ENCODE results near the gene APBA2. TPM values are rescaled to one million over a fixed set of nuclear protein-coding genes. Genes with fewer than 3 reads are reported as not detected.

The APBA2 gene
- total and polyA plus RNA-seq, 2 of the 13 experiments (the other 11 are each of a cell fraction or from before 2014, with no cell fraction given), result 0.62 to 2.3 TPM

- TF ChIP-seq NFE2 (CRISPR knock-in tag; IDR thresholded peaks at IDR 0.05), result no peak
- no peak for TF ChIP-seq BCL6 (CRISPR knock-in tag; IDR thresholded peaks at IDR 0.05)
- TF ChIP-seq MYNN (CRISPR knock-in tag; IDR thresholded peaks at IDR 0.05; ENCODE audit: low read depth), result no peak
- TF ChIP-seq ZNF446 (CRISPR knock-in tag; IDR thresholded peaks at IDR 0.05), result no peak
- TF ChIP-seq RBAK (CRISPR knock-in tag; IDR thresholded peaks at IDR 0.05), result no peak
- no peak overlapping the region for H3K9ac ChIP-seq (ENCODE audit: insufficient read depth, low read depth, low read length)
- no peaks in the 10 kb centered on the region for H3K36me3 ChIP-seq (replicated peaks in 1 of 2; ENCODE audit: control insufficient read depth in 1 of 2, insufficient read depth in 2 of 2, low read length in 2 of 2)
- FAIRE-seq, result no peak
- 73% methylated on average over 13 of the region's 15 CpGs for WGBS (ENCODE audit: low lambda C conversion rate)
- in situ Hi-C loops (cut with HindIII; ENCODE audit: extremely low pct_ligation_motif_present, low pct_unique_long_range_greater_than_20kb), result no loop called here
- H3K4me1 ChIP-seq (ENCODE audit: insufficient read depth, low read length), result no peaks in the 10 kb centered on the region
- BruUV-seq (replicated peaks), result no TSS peak
- ATAC-seq, result no peak
- CTCF ChIA-PET (ENCODE audit: low intra/inter-chr PET ratio, low total read pairs), result no interaction called here
- H3K4me3 ChIP-seq (replicated peaks in 1 of 3; ENCODE audit: insufficient read depth in 1 of 3, low read depth in 2 of 3, low read length in 3 of 3), result no peak overlapping the region
- POLR2A ChIA-PET, result no interaction called here
- H3K79me2 ChIP-seq (ENCODE audit: insufficient read depth, low read length), result no peaks in the 10 kb centered on the region
- H3K27me3 ChIP-seq (ENCODE audit: control insufficient read depth in 1 of 2, insufficient read depth in 2 of 2, low read length in 2 of 2), result no peaks in the 10 kb centered on the region; a peak in 1 of 5 replicates
- intact Hi-C loops (cut with micrococcal nuclease; ENCODE audit: unreplicated experiment), result loop anchor here (10.0 kb wide), 1 partner anchor 59 kb away; no protein-coding TSS in a partner anchor
- H2AFZ ChIP-seq (ENCODE audit: low read length), result no peak overlapping the region
- DNase-seq (ENCODE audit: low spot score), result no peak
- H3K4me2 ChIP-seq (ENCODE audit: low read depth, low read length), result no peak overlapping the region
- no peaks in the 10 kb centered on the region for H3K9me3 ChIP-seq (ENCODE audit: low read length)
- no peaks in the 10 kb centered on the region for H4K20me1 ChIP-seq (ENCODE audit: insufficient read depth, low read length)
- no peak overlapping the region for H3K27ac ChIP-seq (ENCODE audit: extremely low read length, insufficient read depth, low read length)
These were observed 30.2 kb downstream of the APBA2 start for GRCh38 chr15:28915935-28916334.

DNA sequence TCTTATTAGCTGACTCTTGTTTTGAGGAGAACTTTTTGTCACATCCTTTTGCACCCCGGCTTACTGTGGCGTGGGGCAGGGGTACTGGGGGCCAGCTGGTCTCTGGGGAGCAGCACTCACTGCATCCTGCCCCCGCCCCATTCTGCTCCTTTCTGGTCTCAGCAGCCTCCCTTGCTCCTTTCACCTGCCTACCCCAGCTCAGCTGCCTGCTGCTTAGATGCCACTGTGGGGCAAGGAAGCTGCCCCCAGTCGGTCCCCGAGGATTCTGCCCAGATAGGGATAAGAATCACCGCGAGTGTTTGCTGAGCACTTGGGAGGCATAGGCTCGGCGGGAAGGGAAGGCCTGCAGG lies 32.0 kb downstream of the APBA2 start:
- H3K36me3 ChIP-seq (replicated peaks in 1 of 2; ENCODE audit: control insufficient read depth in 1 of 2, insufficient read depth in 2 of 2, low read length in 2 of 2), result no peaks in the 10 kb centered on the region
- BruUV-seq (replicated peaks), result no TSS peak
- ChIA-PET CTCF (ENCODE audit: low intra/inter-chr PET ratio, low total read pairs) (interaction anchor here (1.2 kb wide), 1 partner anchor 128 kb away, joined by 3 read pairs; no protein-coding TSS in a partner anchor), POLR2A (no interaction called here)
- no peaks in the 10 kb centered on the region for H3K79me2 ChIP-seq (ENCODE audit: insufficient read depth, low read length)
- no peak overlapping the region for H3K9ac ChIP-seq (ENCODE audit: insufficient read depth, low read depth, low read length)
- H2AFZ ChIP-seq (ENCODE audit: low read length), result no peak overlapping the region
- ATAC-seq (no peak), FAIRE-seq (no peak), DNase-seq (ENCODE audit: low spot score) (no peak)
- no peak overlapping the region for H3K27ac ChIP-seq (ENCODE audit: extremely low read length, insufficient read depth, low read length)
- H3K9me3 ChIP-seq (ENCODE audit: low read length), result no peaks in the 10 kb centered on the region
- no peaks in the 10 kb centered on the region for H4K20me1 ChIP-seq (ENCODE audit: insufficient read depth, low read length)
- intact Hi-C loops (cut with micrococcal nuclease; ENCODE audit: unreplicated experiment) (loop anchor here (10.0 kb wide), 1 partner anchor 57 kb away; no protein-coding TSS in a partner anchor), in situ Hi-C loops (cut with HindIII; ENCODE audit: extremely low pct_ligation_motif_present, low pct_unique_long_range_greater_than_20kb) (no loop called here)
- 65% methylated on average over 9 of the region's 9 CpGs for WGBS (ENCODE audit: low lambda C conversion rate)
- no peak overlapping the region for H3K4me3 ChIP-seq (replicated peaks in 1 of 3; ENCODE audit: insufficient read depth in 1 of 3, low read depth in 2 of 3, low read length in 3 of 3)
- H3K4me1 ChIP-seq (ENCODE audit: insufficient read depth, low read length), result no peaks in the 10 kb centered on the region
- no peaks in the 10 kb centered on the region for H3K27me3 ChIP-seq (ENCODE audit: control insufficient read depth in 1 of 2, insufficient read depth in 2 of 2, low read length in 2 of 2)
- no peak overlapping the region for H3K4me2 ChIP-seq (ENCODE audit: low read depth, low read length)
- TF ChIP-seq ZNF792 (CRISPR knock-in tag; IDR thresholded peaks at IDR 0.05), result no peak
- TF ChIP-seq PPARG (CRISPR knock-in tag; conservative IDR thresholded peaks at IDR 0.05), result no peak
- TF ChIP-seq ZNF264 (CRISPR knock-in tag; IDR thresholded peaks at IDR 0.05), result no peak
- no peak for TF ChIP-seq KMT2A (CRISPR knock-in tag; IDR thresholded peaks at IDR 0.05)
- no peak for TF ChIP-seq THYN1 (CRISPR knock-in tag; IDR thresholded peaks at IDR 0.05; ENCODE audit: borderline replicate concordance, low read depth)
- TF ChIP-seq, protein P1, sequence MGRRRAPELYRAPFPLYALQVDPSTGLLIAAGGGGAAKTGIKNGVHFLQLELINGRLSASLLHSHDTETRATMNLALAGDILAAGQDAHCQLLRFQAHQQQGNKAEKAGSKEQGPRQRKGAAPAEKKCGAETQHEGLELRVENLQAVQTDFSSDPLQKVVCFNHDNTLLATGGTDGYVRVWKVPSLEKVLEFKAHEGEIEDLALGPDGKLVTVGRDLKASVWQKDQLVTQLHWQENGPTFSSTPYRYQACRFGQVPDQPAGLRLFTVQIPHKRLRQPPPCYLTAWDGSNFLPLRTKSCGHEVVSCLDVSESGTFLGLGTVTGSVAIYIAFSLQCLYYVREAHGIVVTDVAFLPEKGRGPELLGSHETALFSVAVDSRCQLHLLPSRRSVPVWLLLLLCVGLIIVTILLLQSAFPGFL (CRISPR knock-in tag; IDR thresholded peaks at IDR 0.05), result no peak
- TF ChIP-seq ZNF17 (CRISPR knock-in tag; IDR thresholded peaks at IDR 0.05), result no peak
- no peak for TF ChIP-seq ZEB1 (IDR thresholded peaks at IDR 0.05; ENCODE audit: insufficient replicate concordance, low read depth)
- TF ChIP-seq NFIB (CRISPR knock-in tag; IDR thresholded peaks at IDR 0.05; ENCODE audit: borderline replicate concordance), result no peak
- no peak for TF ChIP-seq ATF7 (IDR thresholded peaks at IDR 0.05)
- no peak for TF ChIP-seq ATF7 (CRISPR knock-in tag; IDR thresholded peaks at IDR 0.05)
- TF ChIP-seq ZKSCAN5 (CRISPR knock-in tag; IDR thresholded peaks at IDR 0.05), result no peak
- TF ChIP-seq SP5 (CRISPR knock-in tag; IDR thresholded peaks at IDR 0.05; ENCODE audit: borderline replicate concordance, low read depth), result no peak
- TF ChIP-seq AGO1 (IDR thresholded peaks at IDR 0.05; ENCODE audit: low read depth, low read length, poor library complexity, severe bottlenecking), result no peak
- no peak for TF ChIP-seq ZNF230 (CRISPR knock-in tag; IDR thresholded peaks at IDR 0.05)
- no peak for TF ChIP-seq ZNF564 (CRISPR knock-in tag; IDR thresholded peaks at IDR 0.05)

Measured in HepG2 (cell line).